Keratinocyte (primary cell): ENCODE results near the gene SPPL2B. TPM values are rescaled to one million over a fixed set of nuclear protein-coding genes. Genes with fewer than 3 reads are reported as not detected.

Experiments used
- DNase-seq: peaks from one replicate; pipeline ENCODE4 v3.0.0-alpha.2; 2011; ENCODE audit warnings: low read depth, missing footprints, low spot score
- FAIRE-seq: peaks from 2 replicates; lab custom pipeline; 2011; peaks lifted over from hg19 to GRCh38; lab: Jason Lieb, UNC
- H2AFZ ChIP-seq: 2 replicates; pipeline ENCODE4 v1.6.0; 2012; ENCODE audit warnings: low read length, control low read depth, inconsistent platforms; ENCODE audit not compliant: control insufficient read depth
- H3K27ac ChIP-seq: 2 replicates; pipeline ENCODE4 v1.5.1; 2011; ENCODE audit warnings: low read length; ENCODE audit not compliant: control insufficient read depth, insufficient read depth
- H3K27me3 ChIP-seq: 3 replicates; pipeline ENCODE4 v1.6.0; 2011; ENCODE audit warnings: low read length; ENCODE audit not compliant: control insufficient read depth, insufficient read depth; ENCODE audit errors: extremely low read depth
- H3K36me3 ChIP-seq, 2 experiments: 2 replicates in 1 of 2; 3 replicates in 1 of 2; pipeline ENCODE4 v1.5.1; 2011; ENCODE audit warnings: low read length in 2 of 2, mild to moderate bottlenecking in 1 of 2; ENCODE audit not compliant: control insufficient read depth in 2 of 2, insufficient read depth in 2 of 2; ENCODE audit errors: extremely low read depth in 1 of 2
- H3K4me1 ChIP-seq: 3 replicates; pipeline ENCODE4 v1.5.1; 2011; ENCODE audit warnings: low read length; ENCODE audit not compliant: control insufficient read depth, insufficient read depth; ENCODE audit errors: extremely low read depth
- H3K4me2 ChIP-seq: 3 replicates; pipeline ENCODE4 v1.6.0; 2011; ENCODE audit warnings: low read depth, low read length; ENCODE audit not compliant: control insufficient read depth, insufficient read depth; ENCODE audit errors: extremely low read depth
- H3K4me3 ChIP-seq, 3 experiments: fragments of 200-600 bp in 1 of 3; sonication (generic) in 1 of 3; 2 replicates in 2 of 3; 3 replicates in 1 of 3; pipeline ENCODE4 v1.5.1; 2011 to 2016; ENCODE audit warnings: low read length in 3 of 3, mild to moderate bottlenecking in 3 of 3, control low read depth in 2 of 3, inconsistent platforms in 1 of 3, low read depth in 1 of 3, mixed read lengths in 1 of 3, mixed run types in 1 of 3, moderate library complexity in 1 of 3; ENCODE audit not compliant: control insufficient read depth in 2 of 3, insufficient read depth in 2 of 3; ENCODE audit errors: extremely low read depth in 1 of 3
- H3K79me2 ChIP-seq: 2 replicates; pipeline ENCODE4 v1.6.0; 2012; ENCODE audit warnings: low read length; ENCODE audit not compliant: control insufficient read depth, insufficient read depth
- H3K9ac ChIP-seq: 3 replicates; pipeline ENCODE4 v1.6.0; 2011; ENCODE audit warnings: low read length; ENCODE audit not compliant: control insufficient read depth, insufficient read depth; ENCODE audit errors: extremely low read depth
- H3K9me1 ChIP-seq: 3 replicates; pipeline ENCODE4 v1.6.0; 2011; ENCODE audit warnings: low read length; ENCODE audit not compliant: control insufficient read depth, insufficient read depth; ENCODE audit errors: extremely low read depth
- H3K9me3 ChIP-seq: 2 replicates; pipeline ENCODE4 v1.5.1; 2012; ENCODE audit warnings: low read depth, low read length; ENCODE audit not compliant: control insufficient read depth
- H4K20me1 ChIP-seq: 3 replicates; pipeline ENCODE4 v1.6.0; 2011; ENCODE audit warnings: low read length; ENCODE audit not compliant: control insufficient read depth, insufficient read depth; ENCODE audit errors: extremely low read depth
- CTCF ChIP-seq, 3 experiments: IDR thresholded peaks in 1 of 3; conservative IDR thresholded peaks in 1 of 3; optimal IDR thresholded peaks in 1 of 3; 2 replicates in 2 of 3; 3 replicates in 1 of 3; pipeline versions ENCODE3 to v1.5.1; 2011; ENCODE audit warnings: low read length in 3 of 3, mild to moderate bottlenecking in 3 of 3, moderate library complexity in 2 of 3, control low read depth in 1 of 3, inconsistent platforms in 1 of 3; ENCODE audit not compliant: insufficient read depth in 2 of 3; ENCODE audit errors: extremely low read depth in 1 of 3
- EZH2 ChIP-seq: IDR thresholded peaks from one replicate; pipeline ENCODE4 v1.6.1; 2012; ENCODE audit warnings: inconsistent platforms, mild to moderate bottlenecking, low read length, moderate library complexity
- dilution Hi-C: fragments of 300-500 bp; cut with MboI; formaldehyde crosslinking; loops from one replicate; pipeline ENCODE4 v1.7.0; 2020; ENCODE audit warnings: low sequenced_read_pairs; ENCODE audit not compliant: extremely low pct_ligation_motif_present
- polyA plus RNA-seq, 5 experiments: library from polyadenylated mRNA; depleted of rRNA in 3 of 5; stranded (reverse) in 3 of 5; stranded (forward) in 1 of 5; unstranded in 1 of 5; fragments of >200 nt; gene quantifications; 1 replicate in 1 of 5; 2 replicates in 3 of 5; 3 replicates in 1 of 5; pipeline versions ENCODE4 v1.2.1 to v1.2.3, GENCODE V29; 2011 to 2012; ENCODE audit warnings: missing spikeins in 2 of 5, low read depth in 1 of 5, low replicate concordance in 1 of 5

Gene SPPL2B
- polyA plus RNA-seq, 1 donor (not counting 4 experiments of a cell fraction or from before 2014, with no cell fraction given) = 9.3 TPM

- no peaks in the 10 kb centered on the region for H3K79me2 ChIP-seq
- TF ChIP-seq EZH2 (no peak), CTCF (optimal IDR thresholded peaks at IDR 0.05 in 1 of 3, IDR thresholded peaks at IDR 0.05 in 1 of 3, conservative IDR thresholded peaks at IDR 0.05 in 1 of 3; ENCODE audit: extremely low read depth in 1 of 3, insufficient read depth in 2 of 3, low read length in 3 of 3) (no peak)
- H4K20me1 ChIP-seq = no peaks in the 10 kb centered on the region
- H3K4me3 ChIP-seq = no peak overlapping the region
- H2AFZ ChIP-seq = no peak overlapping the region
- H3K27me3 ChIP-seq = no peaks in the 10 kb centered on the region
- H3K9me3 ChIP-seq = peaks cover 3% of the 10 kb centered on the region
- dilution Hi-C loops = no loop called here
- FAIRE-seq (no peak), DNase-seq (no peak)
- H3K36me3 ChIP-seq = no peaks in the 10 kb centered on the region
- no peaks in the 10 kb centered on the region for H3K9me1 ChIP-seq
- no peak overlapping the region for H3K9ac ChIP-seq
- H3K27ac ChIP-seq = no peak overlapping the region
- H3K4me2 ChIP-seq = no peak overlapping the region
- H3K4me1 ChIP-seq = peaks cover 12% of the 10 kb centered on the region
These were observed 54.2 kb downstream of the SPPL2B start for GRCh38 chr19:2382530-2383222.

GRCh38 chr19:2385053-2385721 is 56.7 kb downstream of the SPPL2B start:
- Histone ChIP-seq H3K9me3 (peaks cover 3% of the 10 kb centered on the region), H3K4me2 (peak overlapping the region; percentile 70), H3K79me2 (no peaks in the 10 kb centered on the region), H3K27me3 (no peaks in the 10 kb centered on the region), H3K27ac (peak overlapping the region; percentile 70), H3K4me1 (peaks cover 12% of the 10 kb centered on the region), H3K9me1 (no peaks in the 10 kb centered on the region), H3K4me3 (peak overlapping the region in 2 of 3 experiments; percentile 13 to 59), H4K20me1 (no peaks in the 10 kb centered on the region), H3K9ac (peak overlapping the region; percentile 60), H3K36me3 (no peaks in the 10 kb centered on the region), H2AFZ (peak overlapping the region; percentile 86)
- TF ChIP-seq EZH2 = no peak
- TF ChIP-seq CTCF (optimal IDR thresholded peaks at IDR 0.05 in 1 of 3, IDR thresholded peaks at IDR 0.05 in 1 of 3, conservative IDR thresholded peaks at IDR 0.05 in 1 of 3; ENCODE audit: extremely low read depth in 1 of 3, insufficient read depth in 2 of 3, low read length in 3 of 3) = peak in 2 of 3 experiments; percentile 3 to 24
- dilution Hi-C loops = no loop called here
- peak; percentile 75 for DNase-seq
- FAIRE-seq = peak; percentile 85
